ENCODE results near the gene ARHGEF37. TPM values are rescaled to one million over a fixed set of nuclear protein-coding genes. Genes with fewer than 3 reads are reported as not detected.

Gene ARHGEF37
- total and polyA plus RNA-seq, 9 of the 15 experiments (the other 6 are each of a cell fraction or from before 2014, with no cell fraction given), result 0.01 to 0.27 (median 0.05) TPM

GRCh38 chr5:149632311-149633251 is 51.3 kb downstream of the ARHGEF37 start (continued):
- TF ChIP-seq MGA (IDR thresholded peaks at IDR 0.05) (no peak; the same call in 1 of the 2 replicates), PHTF2 (CRISPR knock-in tag; IDR thresholded peaks at IDR 0.05) (no peak), RUNX1 (IDR thresholded peaks at IDR 0.05; ENCODE audit: low read depth) (no peak), ARID4B (CRISPR knock-in tag; IDR thresholded peaks at IDR 0.05) (no peak), NR4A1 (CRISPR knock-in tag; IDR thresholded peaks at IDR 0.05) (no peak), NR4A1 (tag; IDR thresholded peaks at IDR 0.05) (peak; percentile 58; the same call in 1 of the 2 replicates), SIX5 (IDR thresholded peaks at IDR 0.05; ENCODE audit: borderline replicate concordance in 1 of 2, insufficient read depth in 1 of 2, low read depth in 1 of 2, low read length in 2 of 2) (no peak)
- TF ChIP-seq, protein P1, sequence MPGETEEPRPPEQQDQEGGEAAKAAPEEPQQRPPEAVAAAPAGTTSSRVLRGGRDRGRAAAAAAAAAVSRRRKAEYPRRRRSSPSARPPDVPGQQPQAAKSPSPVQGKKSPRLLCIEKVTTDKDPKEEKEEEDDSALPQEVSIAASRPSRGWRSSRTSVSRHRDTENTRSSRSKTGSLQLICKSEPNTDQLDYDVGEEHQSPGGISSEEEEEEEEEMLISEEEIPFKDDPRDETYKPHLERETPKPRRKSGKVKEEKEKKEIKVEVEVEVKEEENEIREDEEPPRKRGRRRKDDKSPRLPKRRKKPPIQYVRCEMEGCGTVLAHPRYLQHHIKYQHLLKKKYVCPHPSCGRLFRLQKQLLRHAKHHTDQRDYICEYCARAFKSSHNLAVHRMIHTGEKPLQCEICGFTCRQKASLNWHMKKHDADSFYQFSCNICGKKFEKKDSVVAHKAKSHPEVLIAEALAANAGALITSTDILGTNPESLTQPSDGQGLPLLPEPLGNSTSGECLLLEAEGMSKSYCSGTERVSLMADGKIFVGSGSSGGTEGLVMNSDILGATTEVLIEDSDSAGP (CRISPR knock-in tag; IDR thresholded peaks at IDR 0.05), result no peak

All from K562 (cell line).